WTC11 (cell line): ENCODE data around the gene GNA12. TPM values are rescaled to one million over a fixed set of nuclear protein-coding genes. Genes with fewer than 3 reads are reported as not detected.
"Not testable (repeated sequence)": the region's sequence is repeated elsewhere in the genome, so short reads cannot be mapped to it uniquely, and the experiment has no call there.

ENCODE experiments used
- ATAC-seq: fragments of 200-7000 bp; cut with Tn5 transposase; 2 replicates; pipeline ENCODE4 v1.10.0; 2021; ENCODE audit warnings: mild to moderate bottlenecking, moderate library complexity
- CTCF ChIA-PET: fragments of 300-600 bp; sonication (Branson Sonifier 250); formaldehyde crosslinking; loops from one replicate; lab custom pipeline; 2021; ENCODE audit warnings: antibody characterized with exemption; lab: Charles Lee
- POLR2A ChIA-PET: fragments of 350-600 bp; sonication (Branson Sonifier 250); formaldehyde crosslinking; loops from one replicate; lab custom pipeline; 2021; ENCODE audit warnings: antibody characterized with exemption; lab: Charles Lee
- DNase-seq: peaks from one replicate; pipeline ENCODE4 v3.0.0; 2021; ENCODE audit warnings: low spot score
- H3K27ac Mint-ChIP-seq: 2 replicates; pipeline ENCODE4 v1.8.0; 2021; ENCODE audit warnings: mixed read lengths
- H3K27me3 Mint-ChIP-seq: 2 replicates; pipeline ENCODE4 v1.8.0; 2021; ENCODE audit warnings: low read depth, mild to moderate bottlenecking, moderate library complexity, mixed read lengths
- H3K36me3 Mint-ChIP-seq: 2 replicates; pipeline ENCODE4 v1.8.0; 2021; ENCODE audit warnings: mixed read lengths
- H3K4me1 Mint-ChIP-seq: 2 replicates; pipeline ENCODE4 v1.8.0; 2022; ENCODE audit warnings: mixed read lengths
- H3K4me3 Mint-ChIP-seq: 2 replicates; pipeline ENCODE4 v1.8.0; 2021; ENCODE audit warnings: mild to moderate bottlenecking, moderate library complexity, mixed read lengths
- H3K9me3 Mint-ChIP-seq: 2 replicates; pipeline ENCODE4 v1.8.0; 2021; ENCODE audit warnings: mixed read lengths
- ESRRA ChIP-seq: sonication (generic); formaldehyde crosslinking; IDR thresholded peaks from 2 replicates; pipeline ENCODE4 v1.8.1; 2022; ENCODE audit warnings: mild to moderate bottlenecking, missing genetic modification reagents, borderline replicate concordance
- GABPB1 ChIP-seq: sonication (generic); formaldehyde crosslinking; IDR thresholded peaks from 2 replicates; pipeline ENCODE4 v1.8.1; 2023; ENCODE audit warnings: mild to moderate bottlenecking, missing genetic modification reagents
- KAT7 ChIP-seq: sonication (generic); formaldehyde crosslinking; IDR thresholded peaks from 2 replicates; pipeline ENCODE4 v1.8.1; 2023; ENCODE audit warnings: missing genetic modification reagents, mild to moderate bottlenecking, borderline replicate concordance
- NR2C2 ChIP-seq: sonication (generic); formaldehyde crosslinking; IDR thresholded peaks from 2 replicates; pipeline ENCODE4 v1.8.0; 2022; ENCODE audit warnings: mild to moderate bottlenecking, missing genetic modification reagents
- ZNF121 ChIP-seq: sonication (generic); formaldehyde crosslinking; IDR thresholded peaks from 2 replicates; pipeline ENCODE4 v1.8.0; 2023; ENCODE audit warnings: missing genetic modification reagents
- total RNA-seq: library from RNA; stranded (reverse); gene quantifications from 3 replicates; pipeline ENCODE4 v1.2.3, GENCODE V29; 2021
- TF ChIP-seq, protein P1 (sequence below): sonication (generic); formaldehyde crosslinking; IDR thresholded peaks from 2 replicates; pipeline ENCODE4 v1.8.0; 2022; ENCODE audit warnings: mild to moderate bottlenecking, missing genetic modification reagents
- TF ChIP-seq, protein P2 (sequence below): fragments of 200-600 bp; IDR thresholded peaks from 2 replicates; pipeline ENCODE4 v1.8.0; 2022; ENCODE audit warnings: antibody characterized with exemption

Gene GNA12
- total RNA-seq, 1 experiment from 2014 or later, result 99.6 TPM

DNA sequence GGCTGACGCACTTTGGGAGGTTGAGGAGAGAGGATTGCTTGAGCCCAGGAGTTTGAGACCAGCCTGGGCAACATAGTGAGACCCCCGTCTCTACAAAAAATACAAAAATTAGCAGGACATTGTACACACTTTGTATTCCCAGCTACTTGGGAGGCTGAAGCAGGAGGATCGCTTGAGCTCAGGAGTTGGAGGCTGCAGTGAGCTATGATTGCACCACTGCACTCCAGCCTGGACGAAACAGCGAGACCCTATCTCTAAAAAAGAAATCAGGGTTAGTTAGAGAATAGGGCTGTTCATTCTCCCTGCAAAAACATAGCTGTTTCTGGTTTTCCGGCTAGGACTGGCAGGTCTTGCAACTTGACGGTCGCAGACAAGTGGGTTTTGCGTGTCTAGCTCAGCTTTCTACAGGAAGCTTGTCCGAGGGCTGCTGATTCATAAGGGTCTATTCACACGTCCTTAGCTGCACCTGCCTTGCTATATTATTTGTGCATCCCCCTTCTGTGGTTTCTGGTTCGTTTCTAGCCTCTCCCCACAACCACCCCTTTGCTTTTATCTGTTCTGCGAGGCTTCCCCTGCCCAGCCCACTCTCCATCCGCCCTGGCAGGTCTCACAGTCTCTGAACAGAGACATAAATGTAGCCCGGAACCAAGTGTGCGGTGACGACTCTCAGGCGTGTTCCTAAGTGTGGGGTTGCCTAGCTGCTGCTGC, 145.4 kb downstream of the GNA12 start:
- ATAC-seq, result no peak
- no peaks in the 10 kb centered on the region for H3K9me3 Mint-ChIP-seq
- H3K27ac Mint-ChIP-seq, result no peak overlapping the region; the same call in 1 of the 2 replicates
- TF ChIP-seq ZNF121 (peak; percentile 20; the same call in 1 of the 2 replicates), ESRRA (no peak)
- CTCF ChIA-PET, result interaction anchor here (1.0 to 4.9 kb wide), 5 partner anchors 11 to 230 kb away, joined by 3 to 44 read pairs (median 6); no protein-coding TSS in a partner anchor
- H3K36me3 Mint-ChIP-seq, result no peaks in the 10 kb centered on the region
- H3K4me1 Mint-ChIP-seq, result 0 out of 2 replicates have a peak, but pooled peaks cover 3% of the 10 kb centered on the region
- no peaks in the 10 kb centered on the region for H3K27me3 Mint-ChIP-seq
- no peak for DNase-seq
- no peak overlapping the region for H3K4me3 Mint-ChIP-seq
- POLR2A ChIA-PET, result no interaction called here

DNA sequence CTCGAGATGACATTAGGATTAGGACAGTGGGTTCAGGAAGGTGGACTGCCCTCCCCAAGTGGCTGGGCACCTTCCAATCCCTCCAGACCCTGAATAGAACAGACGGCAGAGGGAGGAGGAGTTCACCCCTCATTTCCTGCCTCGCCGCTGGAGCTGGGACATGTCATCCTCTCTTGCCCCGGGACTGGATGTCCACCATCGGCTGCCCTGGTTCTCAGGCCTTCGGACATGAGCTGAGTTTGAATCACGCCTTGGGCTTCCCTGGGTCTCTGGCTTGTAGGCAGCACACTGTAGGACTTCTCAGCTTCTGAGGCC, 150.0 kb downstream of the GNA12 start:
- H3K36me3 Mint-ChIP-seq, H3K9me3 Mint-ChIP-seq, DNase-seq, ATAC-seq, H3K4me3 Mint-ChIP-seq, H3K4me1 Mint-ChIP-seq, H3K27me3 Mint-ChIP-seq, POLR2A ChIA-PET: not testable (repeated sequence)
- CTCF ChIA-PET, result interaction anchor here (0.7 to 9.3 kb wide), 4 partner anchors 13 to 25 kb away, joined by 3 to 102 read pairs (median 23); no protein-coding TSS in a partner anchor
- H3K27ac Mint-ChIP-seq, result peak overlapping the region; percentile 19; the same call in 1 of the 2 replicates

DNA sequence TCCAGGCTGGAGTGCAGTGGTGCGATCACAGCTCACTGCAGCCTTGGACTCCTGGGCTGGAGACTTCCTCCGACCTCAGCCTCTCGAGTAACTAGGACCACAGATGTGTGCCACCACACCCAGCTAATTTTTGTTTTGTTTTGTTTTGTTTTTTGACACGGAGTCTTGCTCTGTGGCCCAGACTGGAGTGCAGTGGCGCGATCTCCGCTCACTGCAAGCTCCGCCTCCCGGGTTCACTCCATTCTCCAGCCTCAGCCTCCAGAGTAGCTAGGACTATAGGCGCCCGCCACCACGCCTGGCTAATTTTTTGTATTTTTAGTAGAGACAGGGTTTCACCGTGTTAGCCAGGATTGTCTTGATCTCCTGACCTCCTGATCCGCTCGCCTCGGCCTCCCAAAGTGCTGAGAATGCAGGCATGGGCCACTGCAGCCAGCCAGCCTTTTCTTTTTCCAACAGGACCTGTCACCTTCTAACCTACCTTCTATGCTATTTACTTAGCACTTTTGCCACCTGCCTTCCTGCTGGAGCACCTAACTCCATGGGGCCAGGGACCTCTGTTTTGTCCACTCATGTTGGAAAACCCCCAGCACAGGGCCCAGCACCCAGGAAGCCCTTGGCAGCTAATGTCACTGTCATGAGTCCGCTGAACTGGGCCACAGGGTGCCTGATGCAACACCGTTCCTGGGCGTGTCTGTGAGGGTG, 150.5 kb downstream of the GNA12 start:
- CTCF ChIA-PET, result interaction anchor here (0.7 to 9.3 kb wide), 5 partner anchors 12 to 25 kb away, joined by 3 to 102 read pairs (median 10); no protein-coding TSS in a partner anchor
- ATAC-seq, H3K9me3 Mint-ChIP-seq, H3K4me3 Mint-ChIP-seq, DNase-seq, H3K36me3 Mint-ChIP-seq, POLR2A ChIA-PET: not testable (repeated sequence)
- H3K4me1 Mint-ChIP-seq, result peaks cover 11% of the 10 kb centered on the region
- TF ChIP-seq GABPB1 (CRISPR knock-in tag), result peak; percentile 99
- H3K27ac Mint-ChIP-seq, result peak overlapping the region; percentile 19; the same call in 1 of the 2 replicates
- peaks cover 15% of the 10 kb centered on the region for H3K27me3 Mint-ChIP-seq

DNA sequence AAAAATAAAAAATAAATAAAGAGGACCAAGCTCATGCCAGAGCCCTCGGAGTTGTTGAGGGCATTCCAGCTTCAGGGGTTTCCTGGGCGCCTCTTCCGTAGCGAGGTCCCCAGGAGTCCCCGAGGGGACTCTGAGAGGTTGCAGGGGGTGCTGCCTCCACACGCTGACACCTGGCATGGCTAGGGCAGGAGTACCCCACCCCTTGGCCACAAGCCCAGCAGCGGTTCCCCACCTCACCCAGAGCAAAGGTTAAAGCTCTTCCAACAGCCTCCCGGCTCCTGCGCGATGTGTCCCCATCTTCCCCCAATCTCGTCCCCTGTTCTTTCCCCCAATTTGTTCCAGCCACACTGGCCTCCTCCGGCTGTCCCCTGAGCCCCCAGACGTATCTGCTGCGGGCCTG, 151.6 kb downstream of the GNA12 start:
- POLR2A ChIA-PET, result no interaction called here

DNA sequence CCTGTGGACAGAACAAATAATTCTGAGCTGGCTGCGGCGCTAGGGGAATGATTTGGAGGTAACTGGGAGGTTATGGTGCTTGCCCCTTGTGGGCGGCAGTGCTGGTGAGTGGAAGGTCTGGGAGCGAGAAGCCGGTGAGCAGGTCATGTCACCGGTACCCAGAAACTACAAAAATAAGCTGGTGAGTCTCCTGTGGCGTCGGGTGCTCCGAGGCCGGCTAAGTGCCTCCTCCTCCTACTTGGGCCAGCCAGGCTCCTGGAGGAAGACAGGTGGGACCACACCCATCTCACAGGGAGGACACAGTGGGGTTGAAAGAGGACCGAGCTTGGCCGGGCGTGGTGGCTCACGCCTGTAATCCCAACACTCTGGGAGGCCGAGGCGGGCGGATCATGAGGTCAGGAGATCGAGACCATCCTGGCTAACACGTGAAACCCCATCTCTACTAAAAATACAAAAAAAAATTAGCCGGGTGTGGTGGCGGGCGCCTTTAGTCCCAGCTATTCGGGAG, 152.1 kb downstream of the GNA12 start:
- POLR2A ChIA-PET, ATAC-seq, H3K9me3 Mint-ChIP-seq, H3K36me3 Mint-ChIP-seq, DNase-seq, H3K27ac Mint-ChIP-seq, H3K4me3 Mint-ChIP-seq: not testable (repeated sequence)
- peaks cover 12% of the 10 kb centered on the region for H3K4me1 Mint-ChIP-seq
- CTCF ChIA-PET, result interaction anchor here (1.9 to 9.3 kb wide), 3 partner anchors 11 to 21 kb away, joined by 10 to 102 read pairs (median 40); no protein-coding TSS in a partner anchor
- peaks cover 26% of the 10 kb centered on the region for H3K27me3 Mint-ChIP-seq

More for the DNA sequence above, 151.6 kb downstream of the GNA12 start:
- Mint-ChIP-seq H3K4me1 (peaks cover 12% of the 10 kb centered on the region), H3K27ac (no peak overlapping the region), H3K27me3 (peaks cover 20% of the 10 kb centered on the region), H3K36me3 (no peaks in the 10 kb centered on the region), H3K9me3 (no peaks in the 10 kb centered on the region)
- DNase-seq (no peak), ATAC-seq (no peak)
- CTCF ChIA-PET, result interaction anchor here (1.9 to 9.3 kb wide), 3 partner anchors 11 to 22 kb away, joined by 10 to 102 read pairs (median 40); no protein-coding TSS in a partner anchor
- TF ChIP-seq KAT7 (CRISPR knock-in tag), result no peak
- no peak for TF ChIP-seq NR2C2 (CRISPR knock-in tag)
- TF ChIP-seq, protein P1, sequence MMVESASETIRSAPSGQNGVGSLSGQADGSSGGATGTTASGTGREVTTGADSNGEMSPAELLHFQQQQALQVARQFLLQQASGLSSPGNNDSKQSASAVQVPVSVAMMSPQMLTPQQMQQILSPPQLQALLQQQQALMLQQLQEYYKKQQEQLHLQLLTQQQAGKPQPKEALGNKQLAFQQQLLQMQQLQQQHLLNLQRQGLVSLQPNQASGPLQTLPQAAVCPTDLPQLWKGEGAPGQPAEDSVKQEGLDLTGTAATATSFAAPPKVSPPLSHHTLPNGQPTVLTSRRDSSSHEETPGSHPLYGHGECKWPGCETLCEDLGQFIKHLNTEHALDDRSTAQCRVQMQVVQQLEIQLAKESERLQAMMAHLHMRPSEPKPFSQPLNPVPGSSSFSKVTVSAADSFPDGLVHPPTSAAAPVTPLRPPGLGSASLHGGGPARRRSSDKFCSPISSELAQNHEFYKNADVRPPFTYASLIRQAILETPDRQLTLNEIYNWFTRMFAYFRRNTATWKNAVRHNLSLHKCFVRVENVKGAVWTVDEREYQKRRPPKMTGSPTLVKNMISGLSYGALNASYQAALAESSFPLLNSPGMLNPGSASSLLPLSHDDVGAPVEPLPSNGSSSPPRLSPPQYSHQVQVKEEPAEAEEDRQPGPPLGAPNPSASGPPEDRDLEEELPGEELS (CRISPR knock-in tag), result no peak
- TF ChIP-seq, protein P2, sequence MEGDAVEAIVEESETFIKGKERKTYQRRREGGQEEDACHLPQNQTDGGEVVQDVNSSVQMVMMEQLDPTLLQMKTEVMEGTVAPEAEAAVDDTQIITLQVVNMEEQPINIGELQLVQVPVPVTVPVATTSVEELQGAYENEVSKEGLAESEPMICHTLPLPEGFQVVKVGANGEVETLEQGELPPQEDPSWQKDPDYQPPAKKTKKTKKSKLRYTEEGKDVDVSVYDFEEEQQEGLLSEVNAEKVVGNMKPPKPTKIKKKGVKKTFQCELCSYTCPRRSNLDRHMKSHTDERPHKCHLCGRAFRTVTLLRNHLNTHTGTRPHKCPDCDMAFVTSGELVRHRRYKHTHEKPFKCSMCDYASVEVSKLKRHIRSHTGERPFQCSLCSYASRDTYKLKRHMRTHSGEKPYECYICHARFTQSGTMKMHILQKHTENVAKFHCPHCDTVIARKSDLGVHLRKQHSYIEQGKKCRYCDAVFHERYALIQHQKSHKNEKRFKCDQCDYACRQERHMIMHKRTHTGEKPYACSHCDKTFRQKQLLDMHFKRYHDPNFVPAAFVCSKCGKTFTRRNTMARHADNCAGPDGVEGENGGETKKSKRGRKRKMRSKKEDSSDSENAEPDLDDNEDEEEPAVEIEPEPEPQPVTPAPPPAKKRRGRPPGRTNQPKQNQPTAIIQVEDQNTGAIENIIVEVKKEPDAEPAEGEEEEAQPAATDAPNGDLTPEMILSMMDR, result no peak
- TF ChIP-seq, all 79 proteins: peak for 0
- H3K4me3 Mint-ChIP-seq, result no peak overlapping the region
